HepG2 (cell line): Measurements from ENCODE around the gene LRBA. TPM values are rescaled to one million over a fixed set of nuclear protein-coding genes. Genes with fewer than 3 reads are reported as not detected.
A peak's percentile ranks its signal among the peaks of the same experiment; 100 is the strongest.

Experiments used
- ATAC-seq: fragments of 200-7000 bp; cut with Tn5 transposase; 3 replicates; pipeline ENCODE4 v1.9.1; 2020; ENCODE audit warnings: mild to moderate bottlenecking, moderate library complexity
- BruUV-seq: library from RNA; stranded (reverse); fragments of 400-500 nt; replicated peaks from 2 replicates; lab custom pipeline; 2021; lab: Mats Ljungman, UMichigan
- CTCF ChIA-PET: fragments of 300-600 bp; formaldehyde crosslinking; extraction: SDS; loops from one replicate; lab custom pipeline; 2021; ENCODE audit warnings: low total read pairs, inconsistent platforms, low intra/inter-chr PET ratio; lab: Yijun Ruan, JAX
- POLR2A ChIA-PET: fragments of 350-600 bp; sonication (Branson Sonifier 250); formaldehyde crosslinking; loops from one replicate; lab custom pipeline; 2020; ENCODE audit warnings: antibody characterized with exemption, inconsistent platforms; lab: Yijun Ruan, JAX
- DNase-seq: peaks from one replicate; pipeline ENCODE4 v3.0.0-alpha.2; 2015; ENCODE audit warnings: low spot score
- FAIRE-seq: peaks from 3 replicates; lab custom pipeline; 2011; peaks lifted over from hg19 to GRCh38; lab: Jason Lieb, UNC
- H2AFZ ChIP-seq: one replicate; pipeline ENCODE4 v1.6.1; 2011; ENCODE audit warnings: low read length, inconsistent platforms
- H3K27ac ChIP-seq: fragments of 300-600 bp; 3 replicates; pipeline ENCODE4 v1.8.0; 2011; ENCODE audit warnings: mixed run types, mild to moderate bottlenecking, mixed read lengths, low read length, inconsistent platforms; ENCODE audit not compliant: insufficient read depth; ENCODE audit errors: extremely low read length
- H3K27me3 ChIP-seq, 2 experiments: fragments of 200-600 bp in 1 of 2; 2 replicates in 1 of 2; 3 replicates in 1 of 2; pipeline versions ENCODE4 v1.6.0 to v1.8.0; 2011; ENCODE audit warnings: low read length in 2 of 2, mild to moderate bottlenecking in 2 of 2, moderate library complexity in 2 of 2, inconsistent platforms in 1 of 2; ENCODE audit not compliant: insufficient read depth in 2 of 2, control insufficient read depth in 1 of 2
- H3K36me3 ChIP-seq, 2 experiments: fragments of 200-600 bp in 1 of 2; replicated peaks in 1 of 2; 2 replicates in 1 of 2; 3 replicates in 1 of 2; pipeline versions ENCODE4 v1.5.1 to v1.8.0; 2011; ENCODE audit warnings: low read length in 2 of 2, inconsistent platforms in 1 of 2; ENCODE audit not compliant: insufficient read depth in 2 of 2, control insufficient read depth in 1 of 2
- H3K4me1 ChIP-seq: 2 replicates; pipeline ENCODE4 v1.5.1; 2012; ENCODE audit warnings: low read length, inconsistent platforms; ENCODE audit not compliant: insufficient read depth
- H3K4me2 ChIP-seq: 2 replicates; pipeline ENCODE4 v1.6.0; 2011; ENCODE audit warnings: low read depth, low read length, inconsistent platforms
- H3K4me3 ChIP-seq, 3 experiments: fragments of 200-600 bp in 1 of 3; sonication (generic), shearing (Covaris generic) in 1 of 3; replicated peaks in 1 of 3; 2 replicates each; pipeline ENCODE4 v1.5.1; 2011 to 2016; ENCODE audit warnings: low read length in 3 of 3, inconsistent platforms in 2 of 3, low read depth in 2 of 3, mild to moderate bottlenecking in 2 of 3, control low read depth in 1 of 3, mixed read lengths in 1 of 3; ENCODE audit not compliant: insufficient read depth in 1 of 3
- H3K79me2 ChIP-seq: one replicate; pipeline ENCODE4 v1.6.1; 2011; ENCODE audit warnings: low read length, inconsistent platforms; ENCODE audit not compliant: insufficient read depth
- H3K9ac ChIP-seq: 2 replicates; pipeline ENCODE4 v1.6.0; 2011; ENCODE audit warnings: mild to moderate bottlenecking, low read depth, low read length, inconsistent platforms; ENCODE audit not compliant: insufficient read depth
- H3K9me3 ChIP-seq: 2 replicates; pipeline ENCODE4 v1.5.1; 2012; ENCODE audit warnings: mild to moderate bottlenecking, low read length
- H4K20me1 ChIP-seq: 2 replicates; pipeline ENCODE4 v1.6.0; 2011; ENCODE audit warnings: inconsistent platforms, mild to moderate bottlenecking, low read length, moderate library complexity; ENCODE audit not compliant: insufficient read depth
- ATF7 ChIP-seq, 2 experiments: fragments of 450-650 bp in 1 of 2; sonication (generic) in 1 of 2; formaldehyde crosslinking in 1 of 2; IDR thresholded peaks; 2 replicates each; pipeline versions ENCODE4 v1.4.0 to v1.6.1; 2016 to 2020; ENCODE audit warnings: antibody characterized with exemption in 1 of 2, mild to moderate bottlenecking in 1 of 2, missing genetic modification reagents in 1 of 2
- ATRX ChIP-seq: sonication (generic); formaldehyde crosslinking; IDR thresholded peaks from 2 replicates; pipeline ENCODE4 v1.4.0; 2020; ENCODE audit warnings: missing genetic modification reagents, borderline replicate concordance
- CEBPB ChIP-seq: IDR thresholded peaks from 2 replicates; pipeline ENCODE4 v1.6.1; 2011; ENCODE audit warnings: low read depth, low read length, improper control_type of control experiment, borderline replicate concordance
- GPBP1L1 ChIP-seq: sonication (generic); formaldehyde crosslinking; IDR thresholded peaks from 2 replicates; pipeline ENCODE4 v1.5.0; 2020; ENCODE audit warnings: mild to moderate bottlenecking, missing genetic modification reagents
- HDAC1 ChIP-seq: sonication (generic); formaldehyde crosslinking; IDR thresholded peaks from 2 replicates; pipeline ENCODE4 v1.5.1; 2020; ENCODE audit warnings: mild to moderate bottlenecking, missing genetic modification reagents
- KDM5A ChIP-seq: fragments of 200-600 bp; sonication (generic); IDR thresholded peaks from 2 replicates; pipeline ENCODE4 v1.7.0; 2018; ENCODE audit warnings: antibody characterized with exemption, mild to moderate bottlenecking, low read length, borderline replicate concordance
- TEAD2 ChIP-seq: sonication (generic); formaldehyde crosslinking; IDR thresholded peaks from 2 replicates; pipeline ENCODE4 v1.9.0; 2021; ENCODE audit warnings: missing genetic modification reagents
- THAP11 ChIP-seq: IDR thresholded peaks from 2 replicates; pipeline ENCODE4 v1.6.1; 2016; ENCODE audit warnings: missing biosample characterization, missing genetic modification reagents
- WIZ ChIP-seq: sonication (generic); formaldehyde crosslinking; IDR thresholded peaks from 2 replicates; pipeline ENCODE4 v1.5.1; 2020; ENCODE audit warnings: mild to moderate bottlenecking, missing genetic modification reagents
- ZNF530 ChIP-seq: sonication (generic); formaldehyde crosslinking; IDR thresholded peaks from 2 replicates; pipeline ENCODE4 v1.5.0; 2020; ENCODE audit warnings: low read depth, mild to moderate bottlenecking, missing genetic modification reagents
- WGBS: methylation state at CpG from one replicate; pipeline ENCODE4 v1.1.6; 2017; ENCODE audit warnings: low lambda C conversion rate; 5-methylcytosine and 5-hydroxymethylcytosine counted together
- in situ Hi-C: cut with HindIII; loops from 2 replicates; pipeline ENCODE4 v1.10.0; 2017; ENCODE audit warnings: low pct_unique_long_range_greater_than_20kb; ENCODE audit not compliant: extremely low pct_ligation_motif_present
- intact Hi-C: fragments of 100-400 bp; cut with micrococcal nuclease; formaldehyde crosslinking; loops from one replicate; pipeline ENCODE4 v1.10.0; 2022; ENCODE audit not compliant: unreplicated experiment
- polyA plus RNA-seq, 8 experiments: library from polyadenylated mRNA; depleted of rRNA in 3 of 8; stranded (reverse) in 7 of 8; unstranded in 1 of 8; fragments of >200 nt; fragmentation: Illumina TruSeq in 4 of 8; extraction: Trizol in 4 of 8; gene quantifications; 2 replicates each; pipeline versions ENCODE4 v1.2.1 to v1.2.3, GENCODE V29; 2011 to 2016; ENCODE audit warnings: low read depth in 4 of 8, missing spikeins in 1 of 8, mixed read lengths in 1 of 8; ENCODE audit not compliant: insufficient read depth in 1 of 8
- total RNA-seq, 5 experiments: library from RNA; depleted of rRNA; stranded (reverse); fragments of >200 nt; fragmentation: Illumina TruSeq; extraction: Trizol; gene quantifications; 2 replicates each; pipeline ENCODE4 v1.2.3, GENCODE V29; 2016; ENCODE audit warnings: low read depth in 1 of 5

The LRBA gene
- total and polyA plus RNA-seq, 2 of the 13 experiments (the other 11 are each of a cell fraction or from before 2014, with no cell fraction given) = 21.0 to 37.2 TPM

- TF ChIP-seq ATRX (CRISPR knock-in tag) = no peak
- no peak for TF ChIP-seq WIZ (CRISPR knock-in tag)
- no peak for TF ChIP-seq GPBP1L1 (CRISPR knock-in tag)
- no peak for TF ChIP-seq HDAC1 (CRISPR knock-in tag)
- no peak for TF ChIP-seq TEAD2 (CRISPR knock-in tag)
These were observed 496.5 kb downstream of the LRBA start (continued) for GRCh38 chr4:150518559-150518958.

- DNase-seq (no peak), ATAC-seq (no peak), FAIRE-seq (no peak)
- Histone ChIP-seq H3K27me3 (no peaks in the 10 kb centered on the region), H3K27ac (no peak overlapping the region), H3K4me1 (no peaks in the 10 kb centered on the region), H3K4me2 (no peak overlapping the region), H3K4me3 (no peak overlapping the region), H3K9ac (no peak overlapping the region), H4K20me1 (no peaks in the 10 kb centered on the region; the same call in 1 of the 2 replicates), H2AFZ (no peak overlapping the region), H3K9me3 (no peaks in the 10 kb centered on the region), H3K79me2 (no peaks in the 10 kb centered on the region)
- POLR2A ChIA-PET = no interaction called here
- in situ Hi-C loops (no loop called here), intact Hi-C loops (no loop called here)
- 95% methylated on average over 1 of the region's 1 CpG for WGBS
- TF ChIP-seq ZNF530 (CRISPR knock-in tag) = no peak
- peak; percentile 68 for TF ChIP-seq ATF7 (IDR thresholded peaks at IDR 0.05)
- TF ChIP-seq ATF7 (CRISPR knock-in tag; IDR thresholded peaks at IDR 0.05) = no peak
- TF ChIP-seq THAP11 (CRISPR knock-in tag) = no peak
- no peak for TF ChIP-seq KDM5A
- peak; percentile 40; the same call in 1 of the 2 replicates for TF ChIP-seq CEBPB
- TF ChIP-seq, all 625 proteins: peak for 2
- CTCF ChIA-PET = no interaction called here
- H3K36me3 ChIP-seq = no peaks in the 10 kb centered on the region
- no TSS peak for BruUV-seq
These were observed 499.9 kb downstream of the LRBA start for GRCh38 chr4:150515135-150515534.
